Cardiac muscle cell (in vitro differentiated cells and primary cell): ENCODE results near the gene VTCN1. TPM values are rescaled to one million over a fixed set of nuclear protein-coding genes. Genes with fewer than 3 reads are reported as not detected.

Experiments
- DNase-seq, 2 donors: peaks; one replicate each; pipeline versions ENCODE4 v3.0.0 to v3.0.0-alpha.2; 2010 to 2017; ENCODE audit warnings: low read depth in 1 of 2, low spot score in 1 of 2
- H3K27ac ChIP-seq: fragments of 200-600 bp; sonication (generic); 2 replicates; pipeline ENCODE4 v1.5.1; 2016
- H3K27me3 ChIP-seq: fragments of 200-600 bp; sonication (generic); 2 replicates; pipeline ENCODE4 v1.6.0; 2016; ENCODE audit warnings: control low read depth
- H3K36me3 ChIP-seq: fragments of 200-600 bp; sonication (generic); 2 replicates; pipeline ENCODE4 v1.5.1; 2016; ENCODE audit warnings: control low read depth
- H3K4me1 ChIP-seq: fragments of 200-600 bp; sonication (generic); 2 replicates; pipeline ENCODE4 v1.8.1; 2017; ENCODE audit warnings: low read depth, mild to moderate bottlenecking, mixed run types
- H3K4me3 ChIP-seq: fragments of 200-600 bp; sonication (generic); 2 replicates; pipeline ENCODE4 v1.5.1; 2016; ENCODE audit warnings: mild to moderate bottlenecking
- H3K9me3 ChIP-seq: fragments of 200-600 bp; sonication (generic); 2 replicates; pipeline ENCODE4 v1.5.1; 2017; ENCODE audit warnings: low read depth, mild to moderate bottlenecking, control low read depth
- polyA plus RNA-seq: library from polyadenylated mRNA; unstranded; fragments of >200 nt; fragmentation: Nextera tagmentation; extraction: Ambion mirVana; gene quantifications from 2 replicates; pipeline ENCODE4 v1.2.1, GENCODE V29; 2016
- total RNA-seq: library from RNA; depleted of rRNA; stranded (reverse); fragments of >200 nt; gene quantifications from 2 replicates; pipeline ENCODE4 v1.2.3, GENCODE V29; 2016
- TF ChIP-seq, protein P1 (sequence below): IDR thresholded peaks from 2 replicates; pipeline ENCODE4 v1.5.1; 2012; ENCODE audit warnings: low read depth, mild to moderate bottlenecking, low read length

The VTCN1 gene
- total and polyA plus RNA-seq, 2 experiments from 2014 or later = 0.70 TPM; not detected in 1

DNA sequence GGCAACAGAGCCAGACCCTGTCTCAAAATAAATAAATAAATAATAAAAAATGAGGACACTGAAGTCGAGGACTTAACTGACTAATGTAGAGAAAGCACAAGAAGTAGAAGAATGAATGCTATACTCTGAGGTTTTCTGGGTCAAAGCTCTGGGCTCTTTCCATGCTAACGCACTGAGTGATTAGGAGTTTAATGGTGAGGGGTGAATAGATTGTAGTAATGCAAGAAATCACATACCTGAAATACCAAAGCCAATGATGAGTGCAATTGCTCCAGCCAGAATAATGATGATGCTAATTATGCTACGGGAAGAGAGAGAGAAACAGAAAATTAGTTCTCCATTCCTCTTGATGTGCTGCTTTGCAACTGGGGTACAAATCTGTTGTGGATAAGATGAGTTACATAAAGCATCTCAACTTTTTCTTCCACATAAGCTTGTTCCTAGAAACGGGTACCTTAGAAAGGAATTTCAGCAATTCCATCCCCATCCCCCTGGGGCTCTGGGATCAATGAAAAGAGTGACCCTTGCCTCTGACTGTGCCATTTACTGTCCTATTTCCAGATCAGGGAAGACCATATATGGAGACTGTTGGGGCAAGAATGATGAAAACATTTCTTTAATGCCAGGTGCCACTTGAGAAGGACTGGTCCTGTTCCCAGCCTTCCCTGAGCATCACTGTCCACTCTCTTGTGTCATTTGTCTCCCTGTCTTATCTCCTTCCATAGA lies 40.7 kb downstream of the VTCN1 start:
- TF ChIP-seq, protein P1, sequence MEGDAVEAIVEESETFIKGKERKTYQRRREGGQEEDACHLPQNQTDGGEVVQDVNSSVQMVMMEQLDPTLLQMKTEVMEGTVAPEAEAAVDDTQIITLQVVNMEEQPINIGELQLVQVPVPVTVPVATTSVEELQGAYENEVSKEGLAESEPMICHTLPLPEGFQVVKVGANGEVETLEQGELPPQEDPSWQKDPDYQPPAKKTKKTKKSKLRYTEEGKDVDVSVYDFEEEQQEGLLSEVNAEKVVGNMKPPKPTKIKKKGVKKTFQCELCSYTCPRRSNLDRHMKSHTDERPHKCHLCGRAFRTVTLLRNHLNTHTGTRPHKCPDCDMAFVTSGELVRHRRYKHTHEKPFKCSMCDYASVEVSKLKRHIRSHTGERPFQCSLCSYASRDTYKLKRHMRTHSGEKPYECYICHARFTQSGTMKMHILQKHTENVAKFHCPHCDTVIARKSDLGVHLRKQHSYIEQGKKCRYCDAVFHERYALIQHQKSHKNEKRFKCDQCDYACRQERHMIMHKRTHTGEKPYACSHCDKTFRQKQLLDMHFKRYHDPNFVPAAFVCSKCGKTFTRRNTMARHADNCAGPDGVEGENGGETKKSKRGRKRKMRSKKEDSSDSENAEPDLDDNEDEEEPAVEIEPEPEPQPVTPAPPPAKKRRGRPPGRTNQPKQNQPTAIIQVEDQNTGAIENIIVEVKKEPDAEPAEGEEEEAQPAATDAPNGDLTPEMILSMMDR = no peak
- no peak for DNase-seq
- Histone ChIP-seq H3K9me3 (no peaks in the 10 kb centered on the region), H3K27me3 (no peaks in the 10 kb centered on the region), H3K36me3 (no peaks in the 10 kb centered on the region), H3K4me1 (no peaks in the 10 kb centered on the region), H3K4me3 (no peak overlapping the region), H3K27ac (no peak overlapping the region)

DNA sequence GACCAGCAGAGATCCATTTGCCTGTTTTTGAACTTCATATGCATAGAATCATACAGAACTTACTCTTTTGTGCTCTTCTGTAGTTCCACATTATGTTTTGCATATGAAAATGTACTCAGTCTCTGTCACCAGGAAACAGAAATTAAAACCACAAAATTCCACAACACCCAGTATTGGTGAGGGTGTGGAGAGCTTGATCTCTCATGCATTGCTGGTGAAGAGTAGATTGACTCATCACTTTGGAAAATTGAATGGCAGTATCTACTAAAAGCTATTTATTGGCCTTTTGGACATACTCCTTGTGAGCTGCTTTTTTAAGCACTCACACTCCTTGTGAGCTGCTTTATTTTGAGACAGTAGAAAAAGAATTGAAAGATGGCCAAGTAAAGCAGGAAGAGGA lies 43.3 kb downstream of the VTCN1 start:
- H3K4me1 ChIP-seq = no peaks in the 10 kb centered on the region
- no peak overlapping the region for H3K27ac ChIP-seq
- no peaks in the 10 kb centered on the region for H3K27me3 ChIP-seq
- TF ChIP-seq, protein P1 = no peak
- no peaks in the 10 kb centered on the region for H3K36me3 ChIP-seq
- no peak for DNase-seq
- H3K9me3 ChIP-seq = no peaks in the 10 kb centered on the region
- H3K4me3 ChIP-seq = no peak overlapping the region

DNA sequence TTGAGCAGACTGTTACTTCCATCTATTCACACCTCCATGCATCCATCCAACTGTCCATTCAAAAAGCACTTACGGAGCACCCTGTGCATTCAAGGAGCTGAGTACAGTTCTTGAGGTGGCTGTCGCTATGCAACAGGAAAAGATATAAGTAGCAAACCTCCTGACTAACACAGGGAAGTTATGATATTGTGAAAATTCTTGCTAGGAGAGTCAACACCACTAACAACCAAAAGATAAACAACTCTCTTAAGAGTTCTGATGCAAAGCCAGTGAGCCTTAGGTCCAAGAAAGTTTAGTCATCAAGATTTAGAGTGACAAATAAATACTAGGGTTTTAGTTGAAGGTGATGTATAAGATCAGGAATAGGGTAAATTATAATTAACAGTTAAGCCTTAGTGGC lies 44.7 kb downstream of the VTCN1 start:
- no peaks in the 10 kb centered on the region for H3K36me3 ChIP-seq
- no peak overlapping the region for H3K27ac ChIP-seq
- DNase-seq = peak in 1 of 2 donors; percentile 19
- no peak overlapping the region for H3K4me3 ChIP-seq
- H3K9me3 ChIP-seq = no peaks in the 10 kb centered on the region
- no peaks in the 10 kb centered on the region for H3K27me3 ChIP-seq
- H3K4me1 ChIP-seq = no peaks in the 10 kb centered on the region
- TF ChIP-seq, protein P1 = no peak

DNA sequence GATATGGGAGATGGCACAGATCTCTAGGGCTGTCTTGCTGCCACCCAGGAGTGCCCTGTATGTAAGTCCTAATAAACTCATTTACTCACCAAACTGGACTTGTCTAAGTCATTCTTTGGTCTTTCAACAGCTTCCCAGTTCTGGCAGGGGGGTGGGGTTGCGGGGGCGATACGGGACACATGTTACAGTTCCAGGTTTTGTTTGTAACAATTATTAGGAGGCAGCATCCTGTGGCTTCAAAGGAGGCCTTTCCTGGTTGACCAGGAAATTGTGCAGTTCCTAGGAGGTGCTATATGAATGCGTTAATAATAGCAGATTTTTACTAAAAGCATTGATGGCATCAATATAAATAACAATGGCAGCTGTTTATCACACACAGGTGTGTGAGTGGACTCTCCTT lies 46.5 kb downstream of the VTCN1 start:
- Histone ChIP-seq H3K4me1 (no peaks in the 10 kb centered on the region), H3K9me3 (no peaks in the 10 kb centered on the region), H3K36me3 (no peaks in the 10 kb centered on the region), H3K27ac (no peak overlapping the region), H3K4me3 (no peak overlapping the region), H3K27me3 (no peaks in the 10 kb centered on the region)
- TF ChIP-seq, protein P1 = no peak
- DNase-seq = no peak

DNA sequence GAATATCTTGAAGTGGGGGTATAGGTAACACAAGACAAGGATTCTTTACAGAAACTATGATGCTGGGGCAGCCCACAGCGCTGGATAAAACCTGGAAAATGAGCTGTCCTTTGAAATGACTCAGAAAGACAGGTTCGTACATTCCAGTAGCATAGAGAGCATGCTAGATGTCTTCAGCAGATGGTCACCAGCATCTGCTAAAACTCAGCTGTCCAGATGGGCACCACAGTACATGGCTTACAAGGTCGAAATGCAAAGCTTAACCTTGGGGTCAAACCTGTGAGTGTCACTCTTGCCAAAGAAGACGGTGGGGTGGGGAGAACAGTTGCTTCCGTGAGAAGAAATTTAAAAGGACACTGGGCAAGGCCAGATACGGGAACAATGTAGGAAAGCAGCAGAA lies 47.9 kb downstream of the VTCN1 start:
- Histone ChIP-seq H3K27me3 (no peaks in the 10 kb centered on the region), H3K36me3 (no peaks in the 10 kb centered on the region), H3K9me3 (no peaks in the 10 kb centered on the region), H3K27ac (no peak overlapping the region), H3K4me3 (no peak overlapping the region), H3K4me1 (no peaks in the 10 kb centered on the region)
- TF ChIP-seq, protein P1 = no peak
- DNase-seq = no peak
